CD1c-positive myeloid dendritic cell (primary cell): ENCODE measurements around the gene CLSTN2.
A peak's percentile ranks its signal among the peaks of the same experiment; 100 is the strongest.

Experiments
- DNase-seq: peaks from one replicate; pipeline ENCODE4 v3.0.0-alpha.2; 2016; ENCODE audit errors: extremely low spot score

The CLSTN2 gene

GRCh38 chr3:140236836-140237501 lies 302.0 kb downstream of the CLSTN2 start:
- DNase-seq: no peak

- no peak for DNase-seq
Measured at GRCh38 chr3:140238646-140239314, 303.8 kb downstream of the CLSTN2 start.

- DNase-seq: no peak
Measured at GRCh38 chr3:140242818-140243276, 307.9 kb downstream of the CLSTN2 start.

- no peak for DNase-seq
Measured at GRCh38 chr3:140243575-140243974, 308.6 kb downstream of the CLSTN2 start.

- DNase-seq: no peak
Measured at GRCh38 chr3:140244893-140245292, 309.9 kb downstream of the CLSTN2 start.

GRCh38 chr3:140246578-140246977 lies 311.6 kb downstream of the CLSTN2 start:
- DNase-seq: no peak

GRCh38 chr3:140247775-140248174 lies 312.8 kb downstream of the CLSTN2 start:
- DNase-seq: no peak

GRCh38 chr3:140249188-140249587 lies 314.2 kb downstream of the CLSTN2 start:
- DNase-seq: no peak

GRCh38 chr3:140250010-140250855 lies 315.2 kb downstream of the CLSTN2 start:
- no peak for DNase-seq

GRCh38 chr3:140250945-140251344 lies 316.0 kb downstream of the CLSTN2 start:
- no peak for DNase-seq

GRCh38 chr3:140251678-140252077 lies 316.7 kb downstream of the CLSTN2 start:
- no peak for DNase-seq

- DNase-seq: no peak
Measured at GRCh38 chr3:140252812-140253656, 318.0 kb downstream of the CLSTN2 start.

- DNase-seq: no peak
Measured at GRCh38 chr3:140258222-140258724, 323.3 kb downstream of the CLSTN2 start.

- no peak for DNase-seq
Measured at GRCh38 chr3:140265302-140265701, 330.3 kb downstream of the CLSTN2 start.

GRCh38 chr3:140268103-140268502 lies 333.1 kb downstream of the CLSTN2 start:
- no peak for DNase-seq

- no peak for DNase-seq
Measured at GRCh38 chr3:140268610-140269009, 333.6 kb downstream of the CLSTN2 start.

- DNase-seq: no peak
Measured at GRCh38 chr3:140270329-140270728, 335.3 kb downstream of the CLSTN2 start.

- no peak for DNase-seq
Measured at GRCh38 chr3:140273542-140274195, 338.7 kb downstream of the CLSTN2 start.

- DNase-seq: no peak
Measured at GRCh38 chr3:140274429-140274828, 339.4 kb downstream of the CLSTN2 start.

- DNase-seq: peak; percentile 2
Measured at GRCh38 chr3:140276703-140277102, 341.7 kb downstream of the CLSTN2 start.

- no peak for DNase-seq
Measured at GRCh38 chr3:140277886-140278285, 342.9 kb downstream of the CLSTN2 start.
